Endothelial cell of umbilical vein (primary cell): ENCODE measurements around the gene THUMPD3. TPM values are rescaled to one million over a fixed set of nuclear protein-coding genes. Genes with fewer than 3 reads are reported as not detected.

ENCODE experiments used
- BruUV-seq: library from RNA; stranded (reverse); fragments of 400-500 nt; replicated peaks from 2 replicates; lab custom pipeline; 2021; lab: Mats Ljungman, UMichigan
- CTCF ChIA-PET: fragments of 300-600, 350-600 bp; sonication (Branson Sonifier 250); formaldehyde crosslinking; loops from one replicate; lab custom pipeline; 2021; ENCODE audit warnings: antibody characterized with exemption, inconsistent platforms; lab: Charles Lee
- POLR2A ChIA-PET: fragments of 300-600, 350-600 bp; sonication (Branson Sonifier 250); formaldehyde crosslinking; loops from one replicate; lab custom pipeline; 2021; ENCODE audit warnings: antibody characterized with exemption, inconsistent platforms; lab: Charles Lee
- DNase-seq: peaks from one replicate; pipeline ENCODE4 v3.0.0-alpha.2; 2011; ENCODE audit warnings: low read depth, low spot score
- FAIRE-seq: peaks from 2 replicates; lab custom pipeline; 2011; peaks lifted over from hg19 to GRCh38; lab: Jason Lieb, UNC
- H2AFZ ChIP-seq: 2 replicates; pipeline ENCODE4 v1.6.0; 2012; ENCODE audit warnings: low read depth, low read length, control low read depth, inconsistent platforms
- H3K27ac ChIP-seq: 2 replicates; pipeline ENCODE4 v1.5.1; 2011; ENCODE audit warnings: low read depth, mild to moderate bottlenecking, control low read depth, low read length, moderate library complexity; ENCODE audit not compliant: insufficient read depth
- H3K27me3 ChIP-seq, 2 experiments: 2 replicates each; pipeline versions ENCODE4 v1.6.0 to v1.6.1; 2011; ENCODE audit warnings: low read length in 2 of 2, mixed read lengths in 1 of 2; ENCODE audit not compliant: control insufficient read depth in 2 of 2, insufficient read depth in 2 of 2
- H3K36me3 ChIP-seq, 2 experiments: 2 replicates in 1 of 2; 3 replicates in 1 of 2; pipeline ENCODE4 v1.5.1; 2011; ENCODE audit warnings: low read length in 2 of 2, mild to moderate bottlenecking in 1 of 2, moderate library complexity in 1 of 2; ENCODE audit not compliant: control insufficient read depth in 2 of 2, insufficient read depth in 2 of 2; ENCODE audit errors: extremely low read depth in 1 of 2
- H3K4me1 ChIP-seq: 3 replicates; pipeline ENCODE4 v1.5.1; 2011; ENCODE audit warnings: mild to moderate bottlenecking, low read length; ENCODE audit not compliant: control insufficient read depth, insufficient read depth; ENCODE audit errors: extremely low read depth
- H3K4me2 ChIP-seq: 2 replicates; pipeline ENCODE4 v1.6.1; 2011; ENCODE audit warnings: low read length, control low read depth, mixed read lengths; ENCODE audit not compliant: insufficient read depth
- H3K4me3 ChIP-seq, 3 experiments: fragments of 200-600 bp in 1 of 3; sonication (generic), shearing (Covaris generic) in 1 of 3; replicated peaks in 1 of 3; 2 replicates each; pipeline ENCODE4 v1.5.1; 2011 to 2016; ENCODE audit warnings: control low read depth in 3 of 3, low read length in 3 of 3, mild to moderate bottlenecking in 2 of 3, inconsistent platforms in 1 of 3, low read depth in 1 of 3, moderate library complexity in 1 of 3; ENCODE audit not compliant: insufficient read depth in 1 of 3
- H3K79me2 ChIP-seq: 2 replicates; pipeline ENCODE4 v1.6.0; 2012; ENCODE audit warnings: low read length, inconsistent platforms; ENCODE audit not compliant: control insufficient read depth, insufficient read depth
- H3K9ac ChIP-seq: replicated peaks from 2 replicates; pipeline ENCODE3; 2011; ENCODE audit warnings: low read length, control low read depth; ENCODE audit not compliant: insufficient read depth; ENCODE audit errors: extremely low read depth
- H3K9me1 ChIP-seq: replicated peaks from 3 replicates; pipeline ENCODE4 v1.6.0; 2011; ENCODE audit warnings: mild to moderate bottlenecking, low read length; ENCODE audit not compliant: control insufficient read depth, insufficient read depth; ENCODE audit errors: extremely low read depth
- H3K9me3 ChIP-seq: replicated peaks from 2 replicates; pipeline ENCODE4 v1.5.1; 2012; ENCODE audit warnings: low read length, inconsistent platforms; ENCODE audit not compliant: control insufficient read depth, insufficient read depth
- H4K20me1 ChIP-seq: replicated peaks from 2 replicates; pipeline ENCODE3; 2011; ENCODE audit warnings: mild to moderate bottlenecking, low read length; ENCODE audit not compliant: control insufficient read depth, insufficient read depth; ENCODE audit errors: extremely low read depth
- EZH2 ChIP-seq: IDR thresholded peaks from 2 replicates; pipeline ENCODE4 v1.6.1; 2012; ENCODE audit warnings: borderline replicate concordance, low read depth, mild to moderate bottlenecking, moderate library complexity, low read length, inconsistent platforms; ENCODE audit not compliant: severe bottlenecking
- FOS ChIP-seq: IDR thresholded peaks from 2 replicates; pipeline ENCODE4 v1.6.1; 2011; ENCODE audit warnings: mild to moderate bottlenecking, low read length, moderate library complexity, borderline replicate concordance; ENCODE audit not compliant: insufficient read depth
- GATA2 ChIP-seq: IDR thresholded peaks from 2 replicates; pipeline ENCODE4 v1.7.0; 2011; ENCODE audit warnings: low read depth, mild to moderate bottlenecking, moderate library complexity, mixed read lengths, low read length; ENCODE audit not compliant: insufficient read length, insufficient read depth
- JUN ChIP-seq: IDR thresholded peaks from 2 replicates; pipeline ENCODE4 v1.6.1; 2011; ENCODE audit warnings: borderline replicate concordance, low read depth; ENCODE audit not compliant: insufficient read length, insufficient read depth
- MYC ChIP-seq: IDR thresholded peaks from one replicate; pipeline ENCODE4 v1.6.1; 2011; ENCODE audit warnings: mild to moderate bottlenecking, low read depth, low read length
- POLR2A ChIP-seq: IDR thresholded peaks from 2 replicates; pipeline ENCODE4 v1.6.1; 2012; ENCODE audit warnings: low read depth, mild to moderate bottlenecking, control low read depth, low read length
- dilution Hi-C: fragments of 300-500 bp; cut with MboI; formaldehyde crosslinking; loops from one replicate; pipeline ENCODE4 v1.15.0; 2019; ENCODE audit warnings: low sequenced_read_pairs; ENCODE audit not compliant: extremely low pct_ligation_motif_present
- intact Hi-C: fragments of 100-400 bp; cut with micrococcal nuclease; formaldehyde crosslinking; loops from one replicate; pipeline ENCODE4 v1.10.0; 2022
- polyA plus RNA-seq, 4 experiments: library from polyadenylated mRNA; depleted of rRNA in 3 of 4; stranded (reverse) in 3 of 4; unstranded in 1 of 4; fragments of >200 nt; gene quantifications; 2 replicates each; pipeline versions ENCODE4 v1.2.1 to v1.2.3, GENCODE V29; 2011 to 2012; ENCODE audit warnings: missing spikeins in 1 of 4
- total RNA-seq: library from RNA; stranded (reverse); gene quantifications from 2 replicates; pipeline ENCODE4 v1.2.3, GENCODE V29; 2021
- TF ChIP-seq, protein P1 (sequence below): IDR thresholded peaks from 2 replicates; pipeline ENCODE4 v1.6.1; 2011; ENCODE audit not compliant: insufficient read depth, insufficient read length
- TF ChIP-seq, protein P2 (sequence below), 2 donors: IDR thresholded peaks; 1 replicate in 1 of 2; 2 replicates in 1 of 2; pipeline ENCODE4 v1.5.1; 2011; ENCODE audit warnings: low read length in 2 of 2, mild to moderate bottlenecking in 2 of 2, moderate library complexity in 2 of 2, control low read depth in 1 of 2, inconsistent platforms in 1 of 2, low read depth in 1 of 2; ENCODE audit not compliant: insufficient read depth in 1 of 2; ENCODE audit errors: extremely low read depth in 1 of 2

Gene THUMPD3
- total and polyA plus RNA-seq, 2 donors (not counting 3 experiments of a cell fraction or from before 2014, with no cell fraction given), result 10.0 to 26.5 TPM

DNA sequence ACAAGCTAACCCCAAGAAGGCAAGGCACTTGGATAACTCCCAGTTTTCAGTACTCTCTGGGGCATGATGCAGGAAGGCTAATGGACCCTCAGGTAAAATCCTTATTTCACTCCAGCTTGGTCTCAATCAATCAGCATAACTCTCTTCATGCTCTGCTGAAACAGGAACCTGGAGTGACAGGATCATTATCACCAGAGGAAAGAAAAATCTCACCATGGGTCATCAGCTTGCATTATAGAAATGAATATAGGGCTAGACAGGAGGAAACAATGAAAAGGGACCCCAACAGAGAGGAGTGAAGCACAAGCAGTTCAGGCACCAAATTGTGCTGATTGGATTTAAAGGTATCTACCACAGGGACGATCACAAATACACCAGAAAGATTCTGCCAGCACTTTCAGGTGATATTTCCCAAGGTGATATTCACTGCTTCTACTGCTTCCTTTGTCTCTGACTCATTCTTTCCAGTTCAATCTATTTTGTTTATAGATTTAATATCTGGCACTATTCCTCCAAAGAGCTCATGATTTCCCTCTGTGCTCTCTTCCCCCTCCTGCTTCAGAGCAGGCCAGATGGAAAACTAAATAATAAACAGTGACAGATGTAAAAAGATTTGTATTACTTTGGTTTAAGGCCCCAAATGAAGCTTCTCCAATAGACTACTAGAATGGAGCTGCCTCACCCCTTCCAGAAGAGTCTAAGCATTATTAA lies 22.9 kb upstream of the THUMPD3 start:
- FAIRE-seq (no peak), DNase-seq (no peak)
- Histone ChIP-seq H3K27me3 (no peaks in the 10 kb centered on the region), H3K27ac (no peak overlapping the region), H3K79me2 (no peaks in the 10 kb centered on the region), H3K4me2 (no peak overlapping the region), H4K20me1 (no peaks in the 10 kb centered on the region), H3K4me3 (no peak overlapping the region), H3K9me3 (no peaks in the 10 kb centered on the region), H3K4me1 (peaks cover 11% of the 10 kb centered on the region), H3K36me3 (no peaks in the 10 kb centered on the region), H3K9me1 (no peaks in the 10 kb centered on the region), H3K9ac (no peak overlapping the region), H2AFZ (no peak overlapping the region)
- dilution Hi-C loops, result no loop called here
- TF ChIP-seq POLR2A, result no peak
- TF ChIP-seq, protein P1, sequence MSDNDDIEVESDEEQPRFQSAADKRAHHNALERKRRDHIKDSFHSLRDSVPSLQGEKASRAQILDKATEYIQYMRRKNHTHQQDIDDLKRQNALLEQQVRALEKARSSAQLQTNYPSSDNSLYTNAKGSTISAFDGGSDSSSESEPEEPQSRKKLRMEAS, result no peak
- ChIA-PET POLR2A (no interaction called here), CTCF (interaction anchor here (0.7 to 1.5 kb wide), 4 partner anchors 10 to 570 kb away, joined by 3 to 4 read pairs (median 4); partner anchors contain the start of gene OXTR)
- BruUV-seq, result no TSS peak
- intact Hi-C loops, result no loop called here

DNA sequence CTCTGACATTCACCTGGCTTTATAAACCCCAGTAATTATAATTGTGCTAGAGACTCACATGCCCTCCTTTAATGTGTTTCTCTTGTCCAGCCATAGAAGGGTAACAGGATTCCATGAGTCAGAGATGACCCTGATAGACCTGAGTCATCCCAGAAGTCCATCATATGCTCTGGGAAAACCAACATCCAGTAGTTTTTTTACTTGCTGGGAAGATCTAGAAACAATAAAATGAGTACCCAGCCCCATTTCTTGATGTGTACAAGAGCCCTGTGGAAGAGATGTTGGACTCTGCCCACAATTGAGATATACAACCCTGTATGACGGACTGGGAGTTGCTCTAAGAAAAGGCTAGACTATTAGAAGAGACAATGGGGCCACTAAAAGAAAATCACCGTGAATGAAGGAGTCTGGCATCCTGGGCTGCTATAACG lies 22.4 kb upstream of the THUMPD3 start:
- FAIRE-seq (no peak), DNase-seq (peak; percentile 75)
- no peaks in the 10 kb centered on the region for H3K36me3 ChIP-seq
- H2AFZ ChIP-seq, result no peak overlapping the region
- H3K4me2 ChIP-seq, result no peak overlapping the region
- peaks cover 11% of the 10 kb centered on the region for H3K4me1 ChIP-seq
- CTCF ChIA-PET, result interaction anchor here (0.7 to 1.1 kb wide), 2 partner anchors 13 to 571 kb away, joined by 3 read pairs; partner anchors contain the start of gene OXTR
- H3K9ac ChIP-seq, result no peak overlapping the region
- H3K79me2 ChIP-seq, result no peaks in the 10 kb centered on the region
- no peaks in the 10 kb centered on the region for H4K20me1 ChIP-seq
- H3K9me1 ChIP-seq, result no peaks in the 10 kb centered on the region
- TF ChIP-seq EZH2 (no peak), POLR2A (no peak), FOS (peak; percentile 95), GATA2 (peak; percentile 93), JUN (peak; percentile 68), MYC (no peak)
- TF ChIP-seq, protein P1, result no peak
- TF ChIP-seq, protein P2, sequence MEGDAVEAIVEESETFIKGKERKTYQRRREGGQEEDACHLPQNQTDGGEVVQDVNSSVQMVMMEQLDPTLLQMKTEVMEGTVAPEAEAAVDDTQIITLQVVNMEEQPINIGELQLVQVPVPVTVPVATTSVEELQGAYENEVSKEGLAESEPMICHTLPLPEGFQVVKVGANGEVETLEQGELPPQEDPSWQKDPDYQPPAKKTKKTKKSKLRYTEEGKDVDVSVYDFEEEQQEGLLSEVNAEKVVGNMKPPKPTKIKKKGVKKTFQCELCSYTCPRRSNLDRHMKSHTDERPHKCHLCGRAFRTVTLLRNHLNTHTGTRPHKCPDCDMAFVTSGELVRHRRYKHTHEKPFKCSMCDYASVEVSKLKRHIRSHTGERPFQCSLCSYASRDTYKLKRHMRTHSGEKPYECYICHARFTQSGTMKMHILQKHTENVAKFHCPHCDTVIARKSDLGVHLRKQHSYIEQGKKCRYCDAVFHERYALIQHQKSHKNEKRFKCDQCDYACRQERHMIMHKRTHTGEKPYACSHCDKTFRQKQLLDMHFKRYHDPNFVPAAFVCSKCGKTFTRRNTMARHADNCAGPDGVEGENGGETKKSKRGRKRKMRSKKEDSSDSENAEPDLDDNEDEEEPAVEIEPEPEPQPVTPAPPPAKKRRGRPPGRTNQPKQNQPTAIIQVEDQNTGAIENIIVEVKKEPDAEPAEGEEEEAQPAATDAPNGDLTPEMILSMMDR (IDR thresholded peaks at IDR 0.05; ENCODE audit: extremely low read depth in 1 of 2, insufficient read depth in 1 of 2, low read depth in 1 of 2, low read length in 2 of 2), result no peak
- POLR2A ChIA-PET, result no interaction called here
- no peak overlapping the region for H3K4me3 ChIP-seq
- intact Hi-C loops, result no loop called here
- no peak overlapping the region for H3K27ac ChIP-seq
- BruUV-seq, result no TSS peak
- dilution Hi-C loops, result no loop called here
- H3K27me3 ChIP-seq, result no peaks in the 10 kb centered on the region
- H3K9me3 ChIP-seq, result no peaks in the 10 kb centered on the region
